Measurements from ENCODE around the gene PTPRN. TPM values are rescaled to one million over a fixed set of nuclear protein-coding genes. Genes with fewer than 3 reads are reported as not detected.

Gene PTPRN
- total RNA-seq, 1 donor from 2014 or later, result 30.5 TPM

- Mint-ChIP-seq H3K4me3 (ENCODE audit: low read depth) (no peak overlapping the region), H3K4me1 (ENCODE audit: low read depth) (peaks cover 3% of the 10 kb centered on the region), H3K27me3 (peaks cover 61% of the 10 kb centered on the region), H3K9me3 (ENCODE audit: low read depth) (no peaks in the 10 kb centered on the region), H3K27ac (no peak overlapping the region), H3K36me3 (ENCODE audit: insufficient read depth) (no peaks in the 10 kb centered on the region)
- DNase-seq (ENCODE audit: low spot score, unreplicated experiment), result peak; percentile 85
- TF ChIP-seq, protein P1, sequence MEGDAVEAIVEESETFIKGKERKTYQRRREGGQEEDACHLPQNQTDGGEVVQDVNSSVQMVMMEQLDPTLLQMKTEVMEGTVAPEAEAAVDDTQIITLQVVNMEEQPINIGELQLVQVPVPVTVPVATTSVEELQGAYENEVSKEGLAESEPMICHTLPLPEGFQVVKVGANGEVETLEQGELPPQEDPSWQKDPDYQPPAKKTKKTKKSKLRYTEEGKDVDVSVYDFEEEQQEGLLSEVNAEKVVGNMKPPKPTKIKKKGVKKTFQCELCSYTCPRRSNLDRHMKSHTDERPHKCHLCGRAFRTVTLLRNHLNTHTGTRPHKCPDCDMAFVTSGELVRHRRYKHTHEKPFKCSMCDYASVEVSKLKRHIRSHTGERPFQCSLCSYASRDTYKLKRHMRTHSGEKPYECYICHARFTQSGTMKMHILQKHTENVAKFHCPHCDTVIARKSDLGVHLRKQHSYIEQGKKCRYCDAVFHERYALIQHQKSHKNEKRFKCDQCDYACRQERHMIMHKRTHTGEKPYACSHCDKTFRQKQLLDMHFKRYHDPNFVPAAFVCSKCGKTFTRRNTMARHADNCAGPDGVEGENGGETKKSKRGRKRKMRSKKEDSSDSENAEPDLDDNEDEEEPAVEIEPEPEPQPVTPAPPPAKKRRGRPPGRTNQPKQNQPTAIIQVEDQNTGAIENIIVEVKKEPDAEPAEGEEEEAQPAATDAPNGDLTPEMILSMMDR (IDR thresholded peaks at IDR 0.05; ENCODE audit: unreplicated experiment), result peak; percentile 98
Measured at GRCh38 chr2:219298759-219299371, 10.3 kb downstream of the PTPRN start.

- TF ChIP-seq, protein P1 (IDR thresholded peaks at IDR 0.05; ENCODE audit: unreplicated experiment), result no peak
- Mint-ChIP-seq H3K9me3 (ENCODE audit: low read depth) (no peaks in the 10 kb centered on the region), H3K36me3 (ENCODE audit: insufficient read depth) (no peaks in the 10 kb centered on the region), H3K4me1 (ENCODE audit: low read depth) (peaks cover 3% of the 10 kb centered on the region), H3K27me3 (peaks cover 51% of the 10 kb centered on the region), H3K4me3 (ENCODE audit: low read depth) (no peak overlapping the region), H3K27ac (no peak overlapping the region)
- DNase-seq (ENCODE audit: low spot score, unreplicated experiment), result no peak
Measured at GRCh38 chr2:219297766-219298456, 11.3 kb downstream of the PTPRN start.

GRCh38 chr2:219296631-219297391, 12.4 kb downstream of the PTPRN start:
- H3K27ac Mint-ChIP-seq, result no peak overlapping the region
- H3K27me3 Mint-ChIP-seq, result peaks cover 46% of the 10 kb centered on the region
- no peak for DNase-seq (ENCODE audit: low spot score, unreplicated experiment)
- no peak overlapping the region for H3K4me3 Mint-ChIP-seq (ENCODE audit: low read depth)
- no peaks in the 10 kb centered on the region for H3K9me3 Mint-ChIP-seq (ENCODE audit: low read depth)
- H3K36me3 Mint-ChIP-seq (ENCODE audit: insufficient read depth), result no peaks in the 10 kb centered on the region
- peaks cover 3% of the 10 kb centered on the region for H3K4me1 Mint-ChIP-seq (ENCODE audit: low read depth)
- TF ChIP-seq, protein P1 (IDR thresholded peaks at IDR 0.05; ENCODE audit: unreplicated experiment), result no peak

- Mint-ChIP-seq H3K4me1 (ENCODE audit: low read depth) (peaks cover 3% of the 10 kb centered on the region), H3K36me3 (ENCODE audit: insufficient read depth) (no peaks in the 10 kb centered on the region), H3K27me3 (peaks cover 39% of the 10 kb centered on the region), H3K27ac (no peak overlapping the region), H3K9me3 (ENCODE audit: low read depth) (no peaks in the 10 kb centered on the region), H3K4me3 (ENCODE audit: low read depth) (no peak overlapping the region)
- TF ChIP-seq, protein P1 (IDR thresholded peaks at IDR 0.05; ENCODE audit: unreplicated experiment), result no peak
- no peak for DNase-seq (ENCODE audit: low spot score, unreplicated experiment)
Measured at GRCh38 chr2:219296142-219296541, 13.1 kb downstream of the PTPRN start.

Measured in progenitor cell of endocrine pancreas (in vitro differentiated cells).